GM21737 (cell line): Measurements from ENCODE around the gene ATP2B1.

Experiments
- ATAC-seq: cut with Tn5 transposase; IDR thresholded peaks from one replicate; pipeline ENCODE4 v1.9.1; 2021; ENCODE audit warnings: mild to moderate bottlenecking, moderate library complexity; ENCODE audit not compliant: unreplicated experiment

The ATP2B1 gene

DNA sequence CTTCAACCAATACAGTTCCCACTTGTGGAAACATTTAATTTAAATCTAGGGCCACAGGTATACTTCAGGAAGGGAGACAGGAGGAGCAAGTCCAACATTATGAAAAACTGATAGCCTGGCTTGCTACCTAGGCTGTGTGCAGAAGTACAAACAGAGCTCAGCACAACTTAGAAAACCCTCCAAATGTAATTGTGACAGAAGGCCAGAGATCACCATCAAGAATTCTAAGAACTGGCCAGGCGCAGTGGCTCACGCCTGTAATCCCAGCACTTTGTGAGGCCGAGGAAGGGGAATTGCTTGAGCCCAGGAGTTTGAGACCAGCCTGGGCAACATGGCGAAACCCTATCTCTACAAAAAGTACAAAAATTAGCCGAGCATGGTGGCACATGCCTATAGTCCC, 14.1 kb downstream of the ATP2B1 start:
- ATAC-seq, result no peak

GRCh38 chr12:89693639-89694202, 14.9 kb downstream of the ATP2B1 start:
- ATAC-seq, result no peak

DNA sequence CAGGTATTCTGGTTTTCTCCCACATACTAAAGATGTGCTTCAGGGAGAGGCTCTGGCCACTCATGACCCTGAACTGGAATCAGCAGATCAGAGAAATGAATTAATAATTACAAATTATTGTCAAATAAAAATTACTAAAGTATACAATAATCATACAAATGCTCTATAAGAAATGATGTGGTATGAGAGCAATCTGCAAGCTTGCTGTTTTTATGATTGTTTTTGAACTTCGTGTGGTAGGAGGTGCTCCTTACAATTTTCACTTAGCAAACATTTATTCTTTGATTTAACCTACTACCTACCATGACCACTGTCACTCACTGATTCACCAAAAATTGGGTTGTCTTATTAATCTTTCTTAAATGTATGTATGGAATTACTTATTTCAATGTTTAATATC, 16.2 kb downstream of the ATP2B1 start:
- ATAC-seq, result no peak

DNA sequence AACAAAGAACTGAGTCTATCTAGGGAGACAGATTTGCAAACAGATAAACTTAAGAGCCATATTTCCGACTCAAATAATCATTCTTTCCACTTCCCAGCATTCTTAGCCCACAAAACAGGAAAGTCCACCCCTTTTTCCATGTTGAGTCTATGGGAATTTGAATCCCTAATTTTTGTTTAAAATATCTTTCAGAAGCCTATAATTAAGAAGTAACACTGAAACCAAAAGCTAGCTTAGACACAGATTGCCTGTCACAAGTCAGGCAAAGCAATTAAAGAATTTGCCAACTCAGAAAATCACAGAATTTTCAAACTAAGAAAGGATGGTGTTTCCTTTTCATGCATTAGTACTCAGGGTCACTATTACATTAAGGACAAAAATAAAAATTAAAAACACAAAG, 17.0 kb downstream of the ATP2B1 start:
- ATAC-seq, result no peak

GRCh38 chr12:89690925-89691324, 17.7 kb downstream of the ATP2B1 start:
- no peak for ATAC-seq

DNA sequence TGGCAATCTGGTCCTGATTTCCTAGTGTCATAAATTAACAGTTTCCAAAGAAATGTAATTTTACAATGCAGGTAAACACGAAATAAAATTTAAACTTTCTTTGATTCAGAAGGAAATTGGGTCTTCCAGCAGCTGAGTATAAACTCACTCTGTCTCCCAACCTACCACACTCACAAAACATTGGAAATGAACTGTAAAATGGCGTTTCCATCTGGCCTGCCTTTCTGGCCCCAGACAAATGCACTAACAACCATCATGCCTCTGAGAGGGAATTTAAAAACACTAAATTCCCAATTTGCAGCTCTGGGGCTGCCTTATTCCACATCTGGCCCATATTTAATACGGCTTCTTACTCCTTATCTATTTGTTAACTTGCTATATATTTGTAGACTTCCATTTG, 19.3 kb downstream of the ATP2B1 start:
- ATAC-seq, result no peak

DNA sequence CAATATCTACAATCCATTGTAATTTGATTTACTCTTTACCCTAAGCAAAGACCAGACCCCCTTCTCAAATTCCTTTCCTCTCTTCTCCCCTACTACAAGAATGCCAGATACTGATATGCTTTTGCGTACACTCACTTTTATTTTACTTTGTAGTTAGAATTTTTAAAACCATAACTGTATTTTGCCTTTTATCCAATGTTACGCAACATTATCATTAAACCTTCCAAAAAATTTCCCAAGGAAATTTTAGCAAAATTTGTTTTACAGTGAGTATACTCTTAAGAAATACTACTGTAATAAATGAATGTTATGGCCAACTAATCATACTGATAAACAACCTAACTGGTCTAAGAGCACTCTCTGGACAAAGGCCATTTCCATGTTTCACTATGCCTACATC, 22.3 kb downstream of the ATP2B1 start:
- no peak for ATAC-seq

- ATAC-seq, result no peak
These were observed 23.2 kb downstream of the ATP2B1 start for GRCh38 chr12:89685363-89685972.

- ATAC-seq, result no peak
These were observed 24.5 kb downstream of the ATP2B1 start for GRCh38 chr12:89684136-89684535.

- no peak for ATAC-seq
These were observed 26.4 kb downstream of the ATP2B1 start for GRCh38 chr12:89682284-89682683.

DNA sequence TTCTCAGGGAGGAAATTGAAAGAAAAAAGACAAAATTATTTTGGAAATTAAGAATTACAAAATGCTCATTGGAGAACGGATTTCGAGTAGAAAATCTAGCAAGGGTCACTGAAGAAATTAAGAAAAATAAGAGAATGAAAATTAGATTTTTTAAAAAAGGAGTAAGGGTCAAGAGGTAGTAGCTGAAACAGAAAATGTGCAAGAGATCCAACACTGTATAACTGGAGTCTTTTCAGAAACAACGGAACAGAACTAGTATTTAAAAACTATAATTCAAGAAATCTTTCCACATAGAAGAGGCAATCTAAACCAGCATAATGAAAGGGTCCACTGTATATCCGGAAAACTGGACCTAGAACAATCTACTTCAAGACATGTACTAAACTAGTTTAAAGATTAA, 28.2 kb downstream of the ATP2B1 start:
- no peak for ATAC-seq

DNA sequence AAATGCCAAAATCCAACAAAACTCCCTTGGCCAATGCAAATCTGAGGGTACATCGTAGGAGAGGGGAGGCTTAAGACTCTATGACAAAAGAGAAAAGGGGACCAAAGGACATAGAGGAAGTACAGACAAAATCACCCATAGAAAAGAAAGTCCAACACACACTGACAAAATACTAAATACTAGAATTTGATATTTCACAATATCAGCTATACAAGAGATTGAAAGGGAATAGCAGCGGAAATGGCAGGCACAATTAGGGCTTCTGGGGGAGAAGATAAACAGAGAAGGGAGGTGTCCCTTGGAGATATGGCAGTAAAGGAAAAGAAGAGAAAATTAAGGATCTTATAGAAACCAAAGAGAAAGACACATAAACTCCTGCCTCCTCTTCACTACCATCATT, 29.0 kb downstream of the ATP2B1 start:
- ATAC-seq, result no peak

- no peak for ATAC-seq
These were observed 30.4 kb downstream of the ATP2B1 start for GRCh38 chr12:89678225-89678624.

- ATAC-seq, result no peak
These were observed 31.7 kb downstream of the ATP2B1 start for GRCh38 chr12:89676930-89677329.

- no peak for ATAC-seq
These were observed 34.2 kb downstream of the ATP2B1 start for GRCh38 chr12:89674326-89674942.

DNA sequence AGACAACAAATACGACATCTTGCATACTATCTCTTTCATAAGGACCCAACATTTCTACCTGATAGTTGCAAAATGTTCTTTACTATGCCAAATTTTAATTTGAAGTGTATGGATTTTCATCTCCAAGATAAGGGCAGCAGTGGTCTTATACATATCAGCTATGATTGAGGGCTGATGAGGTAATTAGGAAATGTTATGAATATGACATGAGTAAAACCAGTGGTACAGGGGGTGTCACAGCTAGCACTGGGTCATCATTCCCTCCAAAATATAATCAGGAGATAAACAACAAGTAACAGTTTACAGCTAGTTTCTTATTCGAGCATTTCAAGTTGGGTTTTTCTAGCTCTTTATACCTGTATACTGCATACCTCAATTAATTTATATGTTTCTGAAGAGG, 35.0 kb downstream of the ATP2B1 start:
- no peak for ATAC-seq

DNA sequence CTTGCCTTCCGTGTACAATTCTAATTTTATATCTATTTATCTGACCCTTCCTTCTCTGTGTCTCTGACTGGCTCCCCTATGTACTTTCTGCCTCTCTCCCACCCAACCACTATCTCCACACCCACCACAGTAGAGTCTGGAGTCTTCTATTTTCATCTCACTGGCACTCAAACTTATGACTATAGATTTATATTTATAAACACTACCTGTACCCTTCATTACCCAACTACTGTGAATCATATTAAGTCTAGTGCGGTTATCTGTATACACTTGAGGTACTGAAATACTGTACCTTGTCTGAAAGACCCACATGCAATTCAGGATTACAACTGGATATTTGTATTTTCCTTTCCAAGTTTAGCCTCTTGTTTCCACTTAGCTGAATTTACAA, 36.1 kb downstream of the ATP2B1 start:
- no peak for ATAC-seq

- ATAC-seq, result no peak
These were observed 37.2 kb downstream of the ATP2B1 start for GRCh38 chr12:89671469-89671868.

GRCh38 chr12:89669197-89669596, 39.4 kb downstream of the ATP2B1 start:
- no peak for ATAC-seq

DNA sequence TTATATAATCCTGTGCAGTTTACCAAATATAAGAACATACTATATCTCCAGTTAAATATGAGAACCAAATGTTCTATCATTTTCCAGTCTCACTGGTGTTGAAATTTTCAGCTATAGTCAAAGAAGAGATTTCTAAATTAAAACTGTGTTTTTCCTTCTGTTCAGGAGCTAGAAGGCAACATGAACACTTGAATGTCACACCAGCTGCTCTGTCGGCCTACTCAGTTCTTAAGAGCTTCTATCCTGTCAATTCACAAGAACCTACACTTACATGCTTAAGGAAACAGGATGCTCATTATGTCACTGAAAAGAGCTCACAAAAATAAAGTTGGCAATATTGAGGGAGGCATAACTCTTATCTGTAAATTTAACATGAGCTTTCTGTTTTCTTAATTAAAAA, 43.1 kb downstream of the ATP2B1 start:
- ATAC-seq, result no peak

GRCh38 chr12:89664441-89664840, 44.2 kb downstream of the ATP2B1 start:
- no peak for ATAC-seq

DNA sequence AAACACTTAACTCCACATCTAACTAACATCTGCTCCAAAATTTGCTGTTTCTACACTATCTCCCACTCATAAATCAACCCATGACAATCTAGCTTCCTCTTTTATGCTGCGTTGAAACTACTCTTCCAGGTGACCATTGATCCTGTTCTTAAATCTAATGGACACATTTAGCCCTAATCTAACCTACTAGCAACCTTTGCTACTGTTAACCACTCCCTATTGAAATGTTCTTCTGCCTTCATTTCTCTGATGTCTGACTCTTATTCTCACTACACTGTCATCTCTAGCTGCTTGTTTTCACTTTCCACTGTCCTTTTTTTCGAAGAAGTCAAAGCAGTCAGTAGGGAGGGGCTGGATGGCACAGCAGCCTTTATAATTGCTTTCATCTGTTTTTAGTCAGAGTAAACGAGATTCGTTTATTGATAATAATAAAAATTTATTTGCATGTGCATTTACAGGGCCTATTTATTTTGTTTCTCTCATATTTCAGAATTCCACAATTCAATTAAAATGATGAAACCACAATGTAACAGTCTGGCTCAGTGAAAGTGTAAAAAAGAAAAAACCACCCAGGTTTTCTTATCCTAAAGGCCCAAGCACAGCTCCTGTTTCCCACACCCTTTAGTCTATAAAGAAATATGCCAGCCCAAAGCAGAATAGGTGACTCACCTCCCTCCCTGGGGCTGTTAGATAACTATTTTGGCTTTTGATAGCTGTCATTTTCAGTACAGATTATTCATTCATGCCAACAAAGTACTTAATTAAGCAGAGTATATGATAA, 44.9 kb downstream of the ATP2B1 start:
- ATAC-seq, result peak; percentile 61
